Neural cell (in vitro differentiated cells): Measurements from ENCODE around the gene SLC4A7. TPM values are rescaled to one million over a fixed set of nuclear protein-coding genes. Genes with fewer than 3 reads are reported as not detected.

Experiments used
- H2AFZ ChIP-seq: fragments of 200-600, 300-800 bp; sonication (generic), shearing (Covaris generic); 2 replicates; pipeline ENCODE4 v1.6.0; 2014; ENCODE audit warnings: low read depth, mild to moderate bottlenecking, antibody characterized with exemption, low read length, moderate library complexity
- H3F3A ChIP-seq: fragments of 200-600 bp; shearing (Covaris generic); 2 replicates; pipeline ENCODE4 v1.6.1; 2016; ENCODE audit warnings: mild to moderate bottlenecking, moderate library complexity, mixed read lengths, antibody characterized with exemption, low read length; ENCODE audit not compliant: insufficient read depth, poor library complexity, severe bottlenecking
- H3K27ac ChIP-seq: fragments of 200-600, 300-800 bp; sonication (generic), shearing (Covaris generic); 2 replicates; pipeline ENCODE4 v1.5.1; 2014; ENCODE audit warnings: mild to moderate bottlenecking, low read length, moderate library complexity
- H3K27me3 ChIP-seq: fragments of 300-800, 200-600 bp; sonication (generic), shearing (Covaris generic); 2 replicates; pipeline ENCODE4 v1.6.0; 2014; ENCODE audit warnings: mild to moderate bottlenecking, low read depth, low read length, moderate library complexity; ENCODE audit not compliant: insufficient read depth
- H3K36me3 ChIP-seq: fragments of 300-800, 200-600 bp; sonication (generic), shearing (Covaris generic); 2 replicates; pipeline ENCODE4 v1.5.1; 2014; ENCODE audit warnings: mild to moderate bottlenecking, antibody characterized with exemption, low read length, moderate library complexity; ENCODE audit not compliant: insufficient read depth
- H3K4me2 ChIP-seq: fragments of 300-800, 200-600 bp; sonication (generic), shearing (Covaris generic); 2 replicates; pipeline ENCODE4 v1.6.0; 2014; ENCODE audit warnings: mild to moderate bottlenecking, low read length
- H3K4me3 ChIP-seq: fragments of 300-800, 200-600 bp; sonication (generic), shearing (Covaris generic); 2 replicates; pipeline ENCODE4 v1.5.1; 2014; ENCODE audit warnings: mild to moderate bottlenecking, low read length, moderate library complexity
- H3K79me2 ChIP-seq: fragments of 200-600 bp; shearing (Covaris generic); replicated peaks from 2 replicates; pipeline ENCODE4 v1.6.0; 2014; ENCODE audit warnings: mild to moderate bottlenecking, low read length, moderate library complexity; ENCODE audit not compliant: insufficient read depth
- H3K9ac ChIP-seq: fragments of 300-800, 200-600 bp; sonication (generic), shearing (Covaris generic); 2 replicates; pipeline ENCODE4 v1.6.1; 2016; ENCODE audit warnings: mild to moderate bottlenecking, low read length, mixed read lengths
- H3K9me2 ChIP-seq: fragments of 200-600 bp; shearing (Covaris generic); 2 replicates; pipeline ENCODE4 v1.6.1; 2016; ENCODE audit warnings: mild to moderate bottlenecking, low read length, mixed read lengths; ENCODE audit not compliant: insufficient read depth
- H3K9me3 ChIP-seq: fragments of 200-600, 300-800 bp; sonication (generic), shearing (Covaris generic); 2 replicates; pipeline ENCODE4 v1.6.1; 2016; ENCODE audit warnings: mild to moderate bottlenecking, mixed run types, low read length, moderate library complexity, mixed read lengths
- H4K20me1 ChIP-seq: fragments of 200-600 bp; shearing (Covaris generic); 2 replicates; pipeline ENCODE4 v1.6.1; 2016; ENCODE audit warnings: mild to moderate bottlenecking, mixed run types; ENCODE audit not compliant: insufficient read depth
- CTCF ChIP-seq: fragments of 450-650 bp; IDR thresholded peaks from 2 replicates; pipeline ENCODE4 v1.5.1; 2014; ENCODE audit warnings: antibody characterized with exemption, mild to moderate bottlenecking, moderate library complexity; ENCODE audit not compliant: poor library complexity, severe bottlenecking
- EP300 ChIP-seq: fragments of 450-650 bp; conservative IDR thresholded peaks from 2 replicates; pipeline ENCODE4 v1.6.1; 2014; ENCODE audit warnings: antibody characterized with exemption, mild to moderate bottlenecking, moderate library complexity; ENCODE audit not compliant: poor library complexity, severe bottlenecking
- EZH2 ChIP-seq: fragments of 200-600, 300-800 bp; shearing (Covaris generic), sonication (generic); IDR thresholded peaks from 2 replicates; pipeline ENCODE4 v1.6.1; 2014; ENCODE audit warnings: antibody characterized with exemption, low read length, borderline replicate concordance, mild to moderate bottlenecking; ENCODE audit not compliant: insufficient read depth, poor library complexity, severe bottlenecking
- MXI1 ChIP-seq: fragments of 450-650 bp; conservative IDR thresholded peaks from 2 replicates; pipeline ENCODE4 v1.6.1; 2014; ENCODE audit warnings: antibody characterized with exemption, mild to moderate bottlenecking; ENCODE audit not compliant: poor library complexity, severe bottlenecking
- POLR2AphosphoS5 ChIP-seq: IDR thresholded peaks from 2 replicates; pipeline ENCODE4 v1.6.1; 2012
- RAD21 ChIP-seq: fragments of 450-650 bp; conservative IDR thresholded peaks from 2 replicates; pipeline ENCODE4 v1.6.1; 2014; ENCODE audit warnings: antibody characterized with exemption, mild to moderate bottlenecking, moderate library complexity
- REST ChIP-seq: IDR thresholded peaks from 2 replicates; pipeline ENCODE4 v1.6.1; 2012; ENCODE audit warnings: borderline replicate concordance
- SMC3 ChIP-seq: fragments of 450-650 bp; conservative IDR thresholded peaks from 2 replicates; pipeline ENCODE4 v1.6.1; 2014; ENCODE audit warnings: antibody characterized with exemption, mild to moderate bottlenecking, moderate library complexity; ENCODE audit not compliant: poor library complexity
- TAF1 ChIP-seq: IDR thresholded peaks from 2 replicates; pipeline ENCODE4 v1.6.1; 2012; ENCODE audit warnings: low read depth
- polyA plus RNA-seq: library from polyadenylated mRNA; depleted of rRNA; stranded (reverse); fragments of >200 nt; gene quantifications from 2 replicates; pipeline ENCODE4 v1.2.3, GENCODE V29; 2014

SLC4A7 gene
- polyA plus RNA-seq, 1 donor from 2014 or later = 96.9 TPM

DNA sequence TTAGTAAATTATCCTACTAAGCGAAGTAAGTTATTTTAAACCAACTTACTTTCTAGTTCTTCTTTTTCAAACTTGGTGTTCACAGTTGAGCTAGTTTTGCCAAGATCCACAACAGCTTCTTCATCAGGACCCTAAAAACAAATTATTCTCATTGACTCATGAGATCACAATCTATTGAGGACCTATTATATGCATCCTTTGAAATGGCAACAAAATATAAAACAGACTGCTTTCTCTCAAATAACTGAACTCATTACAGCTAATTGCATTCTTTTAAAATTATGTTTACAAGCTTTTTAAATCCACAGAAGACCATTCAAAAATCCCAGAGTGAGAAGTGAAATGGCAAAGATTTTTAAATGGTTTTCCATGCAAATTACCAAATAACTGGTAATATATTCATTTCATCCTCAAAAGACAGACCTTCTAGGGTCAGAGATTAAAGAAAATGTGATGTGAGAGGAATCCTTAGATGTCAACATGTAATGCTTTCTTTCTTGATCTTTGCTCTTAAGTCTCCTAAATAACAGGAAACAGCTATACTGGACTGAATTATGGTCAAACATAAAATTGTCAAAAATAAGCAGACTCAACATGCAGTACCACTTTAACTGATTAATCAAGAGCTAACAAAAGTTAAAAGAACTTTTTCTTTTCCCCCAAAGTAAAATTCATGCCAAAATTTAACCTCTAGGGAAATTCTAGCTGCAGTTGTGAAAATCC lies 31.7 kb downstream of the SLC4A7 start:
- Histone ChIP-seq H3F3A (no peaks in the 10 kb centered on the region), H3K79me2 (peaks cover 40% of the 10 kb centered on the region), H3K4me3 (no peak overlapping the region), H3K27ac (no peak overlapping the region), H3K9ac (no peak overlapping the region), H3K27me3 (no peaks in the 10 kb centered on the region), H3K9me2 (no peaks in the 10 kb centered on the region), H3K4me2 (no peak overlapping the region), H4K20me1 (no peaks in the 10 kb centered on the region), H3K36me3 (peaks cover 5% of the 10 kb centered on the region), H3K9me3 (no peaks in the 10 kb centered on the region), H2AFZ (no peak overlapping the region)
- TF ChIP-seq CTCF (no peak), RAD21 (no peak), EZH2 (no peak), EP300 (no peak)

DNA sequence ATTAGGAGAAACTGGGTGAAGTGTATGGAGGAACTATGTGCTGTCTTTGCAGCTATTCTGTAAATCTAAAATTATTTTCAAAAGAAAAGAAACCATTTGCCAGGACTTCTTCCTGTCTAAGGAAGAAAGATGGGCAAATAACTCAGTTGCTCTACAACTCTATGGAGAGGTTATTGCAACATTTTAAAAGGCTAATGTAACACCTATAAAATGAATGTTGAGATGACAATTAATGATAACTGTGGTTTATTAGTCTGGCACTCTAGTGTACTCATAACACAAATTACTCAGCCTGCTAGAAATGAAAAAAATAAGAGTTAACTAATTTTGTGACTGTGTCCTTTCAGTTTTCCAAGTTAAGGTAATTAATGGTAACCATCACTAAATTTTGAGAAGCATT lies 32.3 kb downstream of the SLC4A7 start:
- H2AFZ ChIP-seq = no peak overlapping the region
- no peaks in the 10 kb centered on the region for H3K9me2 ChIP-seq
- no peak overlapping the region for H3K4me2 ChIP-seq
- no peak overlapping the region for H3K27ac ChIP-seq
- H3K9me3 ChIP-seq = no peaks in the 10 kb centered on the region
- H3K36me3 ChIP-seq = peaks cover 5% of the 10 kb centered on the region
- TF ChIP-seq EZH2 (no peak), RAD21 (no peak), TAF1 (no peak), EP300 (no peak)
- no peaks in the 10 kb centered on the region for H3K27me3 ChIP-seq
- H3K9ac ChIP-seq = no peak overlapping the region
- peaks cover 37% of the 10 kb centered on the region for H3K79me2 ChIP-seq
- H3F3A ChIP-seq = no peaks in the 10 kb centered on the region
- no peak overlapping the region for H3K4me3 ChIP-seq
- no peaks in the 10 kb centered on the region for H4K20me1 ChIP-seq

DNA sequence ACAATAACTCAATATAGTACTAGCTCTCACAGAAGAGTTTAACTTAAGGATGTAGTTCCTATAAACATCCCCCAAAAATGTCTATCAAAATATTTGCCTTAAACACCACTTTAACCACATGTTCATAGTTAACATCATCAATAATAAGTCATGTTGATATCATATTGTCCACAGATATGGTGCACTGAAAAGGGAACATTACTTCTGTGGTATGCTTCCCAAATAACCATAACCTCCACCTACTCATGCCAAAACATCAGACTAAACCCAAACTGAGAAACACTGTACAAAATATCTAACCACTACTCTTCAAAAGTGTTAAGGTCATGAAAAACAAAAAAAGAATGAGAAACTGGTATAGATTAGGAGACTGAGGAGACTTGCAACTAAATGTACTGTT lies 32.9 kb downstream of the SLC4A7 start:
- peaks cover under 1% of the 10 kb centered on the region for H3K36me3 ChIP-seq
- no peaks in the 10 kb centered on the region for H3K9me3 ChIP-seq
- no peaks in the 10 kb centered on the region for H3K9me2 ChIP-seq
- peaks cover 31% of the 10 kb centered on the region for H3K79me2 ChIP-seq
- H3K4me2 ChIP-seq = no peak overlapping the region
- no peaks in the 10 kb centered on the region for H4K20me1 ChIP-seq
- H3F3A ChIP-seq = no peaks in the 10 kb centered on the region
- no peak overlapping the region for H3K9ac ChIP-seq
- H3K27ac ChIP-seq = no peak overlapping the region
- TF ChIP-seq CTCF (no peak), SMC3 (no peak), POLR2AphosphoS5 (no peak), REST (no peak), EZH2 (no peak), TAF1 (no peak), MXI1 (no peak), EP300 (no peak), RAD21 (no peak)
- no peaks in the 10 kb centered on the region for H3K27me3 ChIP-seq
- H2AFZ ChIP-seq = no peak overlapping the region
- H3K4me3 ChIP-seq = no peak overlapping the region
